ENCODE results near the gene GABRA5. TPM values are rescaled to one million over a fixed set of nuclear protein-coding genes. Genes with fewer than 3 reads are reported as not detected.

GABRA5 gene
- total and polyA plus RNA-seq, 2 experiments from 2014 or later = 11.5 to 25.9 TPM

DNA sequence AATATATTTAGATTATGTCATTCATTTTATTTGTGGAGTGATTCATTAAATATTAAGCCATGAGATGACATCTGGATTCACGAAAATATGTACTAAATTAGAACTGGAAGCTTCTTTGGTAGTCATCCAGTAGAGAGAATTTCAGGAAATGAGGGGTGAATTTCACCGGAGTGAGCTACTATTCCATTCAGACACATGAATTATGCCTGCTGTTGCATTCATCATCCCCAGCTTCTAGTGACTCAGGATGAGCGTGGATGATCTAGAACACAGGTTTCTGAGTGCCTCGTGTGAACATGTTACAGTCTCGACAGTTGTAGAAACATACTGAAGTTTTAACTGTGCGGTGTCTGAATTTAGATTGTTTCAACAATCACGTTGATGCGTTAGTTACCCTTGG is 61.2 kb downstream of the GABRA5 start:
- Histone ChIP-seq H3K27me3 (ENCODE audit: insufficient read depth) (no peaks in the 10 kb centered on the region), H3K4me3 (no peak overlapping the region), H3F3A (replicated peaks; ENCODE audit: low read depth) (no peaks in the 10 kb centered on the region), H3K4me1 (ENCODE audit: insufficient read depth) (no peaks in the 10 kb centered on the region), H2AFZ (no peak overlapping the region), H3K36me3 (ENCODE audit: insufficient read depth) (no peaks in the 10 kb centered on the region), H3K27ac (ENCODE audit: low read depth) (no peak overlapping the region), H3K9me2 (ENCODE audit: insufficient read depth) (peaks cover 6% of the 10 kb centered on the region), H3K79me2 (replicated peaks; ENCODE audit: insufficient read depth) (no peaks in the 10 kb centered on the region), H4K20me1 (replicated peaks; ENCODE audit: insufficient read depth) (no peaks in the 10 kb centered on the region), H3K4me2 (no peak overlapping the region)
- peaks cover 3% of the 10 kb centered on the region for H3K27me3 Mint-ChIP-seq (ENCODE audit: insufficient read depth, low read depth, poor library complexity)
- ATAC-seq = no peak
- TF ChIP-seq, protein P1, sequence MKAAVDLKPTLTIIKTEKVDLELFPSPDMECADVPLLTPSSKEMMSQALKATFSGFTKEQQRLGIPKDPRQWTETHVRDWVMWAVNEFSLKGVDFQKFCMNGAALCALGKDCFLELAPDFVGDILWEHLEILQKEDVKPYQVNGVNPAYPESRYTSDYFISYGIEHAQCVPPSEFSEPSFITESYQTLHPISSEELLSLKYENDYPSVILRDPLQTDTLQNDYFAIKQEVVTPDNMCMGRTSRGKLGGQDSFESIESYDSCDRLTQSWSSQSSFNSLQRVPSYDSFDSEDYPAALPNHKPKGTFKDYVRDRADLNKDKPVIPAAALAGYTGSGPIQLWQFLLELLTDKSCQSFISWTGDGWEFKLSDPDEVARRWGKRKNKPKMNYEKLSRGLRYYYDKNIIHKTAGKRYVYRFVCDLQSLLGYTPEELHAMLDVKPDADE (IDR thresholded peaks at IDR 0.05) = no peak
- TF ChIP-seq EZH2phosphoT487 (IDR thresholded peaks at IDR 0.05; ENCODE audit: unreplicated experiment) (no peak), ZNF331 (CRISPR knock-in tag; IDR thresholded peaks at IDR 0.05; ENCODE audit: low read depth) (no peak), CREB1 (CRISPR knock-in tag; IDR thresholded peaks at IDR 0.05; ENCODE audit: low read depth) (no peak), JUNB (IDR thresholded peaks at IDR 0.05; ENCODE audit: unreplicated experiment) (no peak), NANOG (IDR thresholded peaks at IDR 0.05; ENCODE audit: borderline replicate concordance) (no peak), POLR2AphosphoS5 (IDR thresholded peaks at IDR 0.05; ENCODE audit: low read depth) (no peak), STAT1 (IDR thresholded peaks at IDR 0.05; ENCODE audit: unreplicated experiment) (no peak), ZNF114 (CRISPR knock-in tag; IDR thresholded peaks at IDR 0.05) (no peak), EZH2 (IDR thresholded peaks at IDR 0.05; ENCODE audit: low read depth, unreplicated experiment) (no peak)
- TF ChIP-seq, protein P2, sequence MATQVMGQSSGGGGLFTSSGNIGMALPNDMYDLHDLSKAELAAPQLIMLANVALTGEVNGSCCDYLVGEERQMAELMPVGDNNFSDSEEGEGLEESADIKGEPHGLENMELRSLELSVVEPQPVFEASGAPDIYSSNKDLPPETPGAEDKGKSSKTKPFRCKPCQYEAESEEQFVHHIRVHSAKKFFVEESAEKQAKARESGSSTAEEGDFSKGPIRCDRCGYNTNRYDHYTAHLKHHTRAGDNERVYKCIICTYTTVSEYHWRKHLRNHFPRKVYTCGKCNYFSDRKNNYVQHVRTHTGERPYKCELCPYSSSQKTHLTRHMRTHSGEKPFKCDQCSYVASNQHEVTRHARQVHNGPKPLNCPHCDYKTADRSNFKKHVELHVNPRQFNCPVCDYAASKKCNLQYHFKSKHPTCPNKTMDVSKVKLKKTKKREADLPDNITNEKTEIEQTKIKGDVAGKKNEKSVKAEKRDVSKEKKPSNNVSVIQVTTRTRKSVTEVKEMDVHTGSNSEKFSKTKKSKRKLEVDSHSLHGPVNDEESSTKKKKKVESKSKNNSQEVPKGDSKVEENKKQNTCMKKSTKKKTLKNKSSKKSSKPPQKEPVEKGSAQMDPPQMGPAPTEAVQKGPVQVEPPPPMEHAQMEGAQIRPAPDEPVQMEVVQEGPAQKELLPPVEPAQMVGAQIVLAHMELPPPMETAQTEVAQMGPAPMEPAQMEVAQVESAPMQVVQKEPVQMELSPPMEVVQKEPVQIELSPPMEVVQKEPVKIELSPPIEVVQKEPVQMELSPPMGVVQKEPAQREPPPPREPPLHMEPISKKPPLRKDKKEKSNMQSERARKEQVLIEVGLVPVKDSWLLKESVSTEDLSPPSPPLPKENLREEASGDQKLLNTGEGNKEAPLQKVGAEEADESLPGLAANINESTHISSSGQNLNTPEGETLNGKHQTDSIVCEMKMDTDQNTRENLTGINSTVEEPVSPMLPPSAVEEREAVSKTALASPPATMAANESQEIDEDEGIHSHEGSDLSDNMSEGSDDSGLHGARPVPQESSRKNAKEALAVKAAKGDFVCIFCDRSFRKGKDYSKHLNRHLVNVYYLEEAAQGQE (IDR thresholded peaks at IDR 0.05; ENCODE audit: unreplicated experiment) = no peak
- TF ChIP-seq, protein P3, sequence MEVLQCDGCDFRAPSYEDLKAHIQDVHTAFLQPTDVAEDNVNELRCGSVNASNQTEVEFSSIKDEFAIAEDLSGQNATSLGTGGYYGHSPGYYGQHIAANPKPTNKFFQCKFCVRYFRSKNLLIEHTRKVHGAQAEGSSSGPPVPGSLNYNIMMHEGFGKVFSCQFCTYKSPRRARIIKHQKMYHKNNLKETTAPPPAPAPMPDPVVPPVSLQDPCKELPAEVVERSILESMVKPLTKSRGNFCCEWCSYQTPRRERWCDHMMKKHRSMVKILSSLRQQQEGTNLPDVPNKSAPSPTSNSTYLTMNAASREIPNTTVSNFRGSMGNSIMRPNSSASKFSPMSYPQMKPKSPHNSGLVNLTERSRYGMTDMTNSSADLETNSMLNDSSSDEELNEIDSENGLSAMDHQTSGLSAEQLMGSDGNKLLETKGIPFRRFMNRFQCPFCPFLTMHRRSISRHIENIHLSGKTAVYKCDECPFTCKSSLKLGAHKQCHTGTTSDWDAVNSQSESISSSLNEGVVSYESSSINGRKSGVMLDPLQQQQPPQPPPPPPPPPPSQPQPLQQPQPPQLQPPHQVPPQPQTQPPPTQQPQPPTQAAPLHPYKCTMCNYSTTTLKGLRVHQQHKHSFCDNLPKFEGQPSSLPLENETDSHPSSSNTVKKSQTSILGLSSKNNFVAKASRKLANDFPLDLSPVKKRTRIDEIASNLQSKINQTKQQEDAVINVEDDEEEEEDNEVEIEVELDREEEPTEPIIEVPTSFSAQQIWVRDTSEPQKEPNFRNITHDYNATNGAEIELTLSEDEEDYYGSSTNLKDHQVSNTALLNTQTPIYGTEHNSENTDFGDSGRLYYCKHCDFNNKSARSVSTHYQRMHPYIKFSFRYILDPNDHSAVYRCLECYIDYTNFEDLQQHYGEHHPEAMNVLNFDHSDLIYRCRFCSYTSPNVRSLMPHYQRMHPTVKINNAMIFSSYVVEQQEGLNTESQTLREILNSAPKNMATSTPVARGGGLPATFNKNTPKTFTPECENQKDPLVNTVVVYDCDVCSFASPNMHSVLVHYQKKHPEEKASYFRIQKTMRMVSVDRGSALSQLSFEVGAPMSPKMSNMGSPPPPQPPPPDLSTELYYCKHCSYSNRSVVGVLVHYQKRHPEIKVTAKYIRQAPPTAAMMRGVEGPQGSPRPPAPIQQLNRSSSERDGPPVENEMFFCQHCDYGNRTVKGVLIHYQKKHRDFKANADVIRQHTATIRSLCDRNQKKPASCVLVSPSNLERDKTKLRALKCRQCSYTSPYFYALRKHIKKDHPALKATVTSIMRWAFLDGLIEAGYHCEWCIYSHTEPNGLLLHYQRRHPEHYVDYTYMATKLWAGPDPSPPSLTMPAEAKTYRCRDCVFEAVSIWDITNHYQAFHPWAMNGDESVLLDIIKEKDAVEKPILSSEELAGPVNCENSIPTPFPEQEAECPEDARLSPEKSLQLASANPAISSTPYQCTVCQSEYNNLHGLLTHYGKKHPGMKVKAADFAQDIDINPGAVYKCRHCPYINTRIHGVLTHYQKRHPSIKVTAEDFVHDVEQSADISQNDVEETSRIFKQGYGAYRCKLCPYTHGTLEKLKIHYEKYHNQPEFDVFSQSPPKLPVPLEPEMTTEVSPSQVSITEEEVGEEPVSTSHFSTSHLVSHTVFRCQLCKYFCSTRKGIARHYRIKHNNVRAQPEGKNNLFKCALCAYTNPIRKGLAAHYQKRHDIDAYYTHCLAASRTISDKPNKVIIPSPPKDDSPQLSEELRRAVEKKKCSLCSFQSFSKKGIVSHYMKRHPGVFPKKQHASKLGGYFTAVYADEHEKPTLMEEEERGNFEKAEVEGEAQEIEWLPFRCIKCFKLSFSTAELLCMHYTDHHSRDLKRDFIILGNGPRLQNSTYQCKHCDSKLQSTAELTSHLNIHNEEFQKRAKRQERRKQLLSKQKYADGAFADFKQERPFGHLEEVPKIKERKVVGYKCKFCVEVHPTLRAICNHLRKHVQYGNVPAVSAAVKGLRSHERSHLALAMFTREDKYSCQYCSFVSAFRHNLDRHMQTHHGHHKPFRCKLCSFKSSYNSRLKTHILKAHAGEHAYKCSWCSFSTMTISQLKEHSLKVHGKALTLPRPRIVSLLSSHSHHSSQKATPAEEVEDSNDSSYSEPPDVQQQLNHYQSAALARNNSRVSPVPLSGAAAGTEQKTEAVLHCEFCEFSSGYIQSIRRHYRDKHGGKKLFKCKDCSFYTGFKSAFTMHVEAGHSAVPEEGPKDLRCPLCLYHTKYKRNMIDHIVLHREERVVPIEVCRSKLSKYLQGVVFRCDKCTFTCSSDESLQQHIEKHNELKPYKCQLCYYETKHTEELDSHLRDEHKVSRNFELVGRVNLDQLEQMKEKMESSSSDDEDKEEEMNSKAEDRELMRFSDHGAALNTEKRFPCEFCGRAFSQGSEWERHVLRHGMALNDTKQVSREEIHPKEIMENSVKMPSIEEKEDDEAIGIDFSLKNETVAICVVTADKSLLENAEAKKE (CRISPR knock-in tag; IDR thresholded peaks at IDR 0.05) = no peak
- TF ChIP-seq, protein P4, sequence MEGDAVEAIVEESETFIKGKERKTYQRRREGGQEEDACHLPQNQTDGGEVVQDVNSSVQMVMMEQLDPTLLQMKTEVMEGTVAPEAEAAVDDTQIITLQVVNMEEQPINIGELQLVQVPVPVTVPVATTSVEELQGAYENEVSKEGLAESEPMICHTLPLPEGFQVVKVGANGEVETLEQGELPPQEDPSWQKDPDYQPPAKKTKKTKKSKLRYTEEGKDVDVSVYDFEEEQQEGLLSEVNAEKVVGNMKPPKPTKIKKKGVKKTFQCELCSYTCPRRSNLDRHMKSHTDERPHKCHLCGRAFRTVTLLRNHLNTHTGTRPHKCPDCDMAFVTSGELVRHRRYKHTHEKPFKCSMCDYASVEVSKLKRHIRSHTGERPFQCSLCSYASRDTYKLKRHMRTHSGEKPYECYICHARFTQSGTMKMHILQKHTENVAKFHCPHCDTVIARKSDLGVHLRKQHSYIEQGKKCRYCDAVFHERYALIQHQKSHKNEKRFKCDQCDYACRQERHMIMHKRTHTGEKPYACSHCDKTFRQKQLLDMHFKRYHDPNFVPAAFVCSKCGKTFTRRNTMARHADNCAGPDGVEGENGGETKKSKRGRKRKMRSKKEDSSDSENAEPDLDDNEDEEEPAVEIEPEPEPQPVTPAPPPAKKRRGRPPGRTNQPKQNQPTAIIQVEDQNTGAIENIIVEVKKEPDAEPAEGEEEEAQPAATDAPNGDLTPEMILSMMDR (conservative IDR thresholded peaks at IDR 0.05; ENCODE audit: low read depth in 2 of 2) = no peak
- no peaks in the 10 kb centered on the region for H3K36me3 Mint-ChIP-seq (ENCODE audit: low read depth)
- peaks cover 3% of the 10 kb centered on the region; the same call in 1 of the 3 replicates for H3K4me1 Mint-ChIP-seq
- no peak for DNase-seq (ENCODE audit: low spot score)
- no peak overlapping the region for H3K4me3 Mint-ChIP-seq
- H3K27ac Mint-ChIP-seq = no peak overlapping the region
- H3K9me3 Mint-ChIP-seq = no peaks in the 10 kb centered on the region

Measured in GM23338 (cell line).